Hematopoietic multipotent progenitor cell treated with erythropoietin and hydrocortisone succinate and interleukin-3 and kit ligand, for 8 days (in vitro differentiated cells): ENCODE results near the gene ACVR2B.
A peak's percentile ranks its signal among the peaks of the same experiment; 100 is the strongest.

ENCODE experiments used
- DNase-seq: peaks from one replicate; pipeline ENCODE4 v3.0.0-alpha.2; 2015

ACVR2B gene

GRCh38 chr3:38488949-38489348 is 35.3 kb downstream of the ACVR2B start:
- DNase-seq: no peak

GRCh38 chr3:38489766-38490165 is 36.1 kb downstream of the ACVR2B start:
- no peak for DNase-seq

DNA sequence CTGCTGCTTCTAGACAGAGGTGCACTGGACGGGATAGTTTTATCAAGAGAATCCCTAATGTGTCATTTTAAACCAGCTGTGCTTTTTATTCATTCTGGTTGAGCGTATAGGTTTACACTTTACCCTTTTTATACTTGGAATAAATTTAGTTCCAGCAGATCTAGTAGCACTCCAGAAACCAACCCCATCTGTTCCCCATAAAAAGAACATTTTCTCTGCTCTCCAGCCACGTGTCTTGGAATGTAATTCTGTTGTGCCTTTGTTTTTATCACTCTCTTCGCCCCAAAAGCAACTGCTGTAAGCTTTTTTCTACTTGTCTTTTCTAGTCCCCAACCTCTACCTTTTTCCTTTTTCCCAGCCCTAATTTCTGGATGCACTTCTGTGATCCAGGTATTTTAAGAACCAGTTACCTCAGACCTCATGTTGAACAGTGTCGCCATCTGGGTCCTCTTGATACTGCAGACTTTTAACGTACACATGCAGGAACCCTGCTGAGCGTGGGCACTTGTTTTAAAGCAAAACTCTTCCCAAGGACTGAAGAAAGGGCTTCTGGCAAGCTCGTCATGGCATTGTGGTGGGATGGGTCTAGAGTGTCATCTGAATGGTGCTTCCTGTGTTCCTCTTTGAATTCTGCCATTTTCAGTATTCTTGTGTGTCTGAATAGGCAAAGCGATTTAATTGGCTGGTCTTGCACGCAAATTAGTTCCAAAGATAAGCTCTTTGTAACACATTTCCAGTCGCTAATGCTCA is 36.8 kb downstream of the ACVR2B start:
- no peak for DNase-seq

DNA sequence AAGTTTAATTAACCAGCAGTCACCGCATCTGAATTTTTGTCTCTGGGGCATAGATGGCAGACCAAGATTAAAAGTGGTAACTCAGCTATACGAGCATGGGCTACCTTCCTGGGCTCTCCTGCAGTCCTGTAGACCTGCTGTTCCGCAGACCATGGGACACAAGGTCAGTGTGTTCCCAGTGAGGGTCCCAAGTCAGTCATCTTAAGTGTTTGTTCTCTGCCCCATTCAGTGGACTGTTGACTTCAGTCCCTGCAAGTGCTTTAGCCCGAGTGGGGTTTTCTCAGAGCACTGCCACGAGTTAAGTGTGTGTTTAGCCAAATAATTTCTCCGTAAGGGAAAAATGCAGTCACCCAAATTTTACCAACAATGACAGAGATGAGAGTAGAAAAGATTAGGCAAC is 37.5 kb downstream of the ACVR2B start:
- DNase-seq: no peak

GRCh38 chr3:38493031-38493430 is 39.3 kb downstream of the ACVR2B start:
- DNase-seq: no peak

GRCh38 chr3:38496131-38496910 is 42.6 kb downstream of the ACVR2B start, which contains the start of gene EXOG:
Gene EXOG (plus strand): TSS chr3:38496340. CDS start chr3:38496368, 28 bp downstream.
- peak; percentile 90 for DNase-seq

DNA sequence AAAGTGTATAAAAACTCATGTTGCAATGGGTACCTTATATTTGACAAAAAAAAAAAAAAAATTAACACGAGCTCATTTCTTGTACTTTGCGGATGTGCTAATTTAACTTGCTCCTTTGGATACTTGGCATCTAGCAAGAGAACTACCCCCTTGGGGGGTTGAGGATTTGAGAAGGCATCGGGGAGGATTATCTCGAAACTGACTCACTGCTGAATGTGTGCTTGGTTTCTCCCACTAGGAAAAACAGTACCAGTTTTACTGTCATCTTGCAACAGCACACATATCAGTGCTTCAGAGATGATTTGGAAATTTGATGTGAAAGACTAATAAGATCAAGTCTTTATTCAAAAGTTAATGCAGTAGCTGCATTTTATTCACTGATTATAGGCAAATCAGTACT is 43.3 kb downstream of the ACVR2B start:
- DNase-seq: no peak

DNA sequence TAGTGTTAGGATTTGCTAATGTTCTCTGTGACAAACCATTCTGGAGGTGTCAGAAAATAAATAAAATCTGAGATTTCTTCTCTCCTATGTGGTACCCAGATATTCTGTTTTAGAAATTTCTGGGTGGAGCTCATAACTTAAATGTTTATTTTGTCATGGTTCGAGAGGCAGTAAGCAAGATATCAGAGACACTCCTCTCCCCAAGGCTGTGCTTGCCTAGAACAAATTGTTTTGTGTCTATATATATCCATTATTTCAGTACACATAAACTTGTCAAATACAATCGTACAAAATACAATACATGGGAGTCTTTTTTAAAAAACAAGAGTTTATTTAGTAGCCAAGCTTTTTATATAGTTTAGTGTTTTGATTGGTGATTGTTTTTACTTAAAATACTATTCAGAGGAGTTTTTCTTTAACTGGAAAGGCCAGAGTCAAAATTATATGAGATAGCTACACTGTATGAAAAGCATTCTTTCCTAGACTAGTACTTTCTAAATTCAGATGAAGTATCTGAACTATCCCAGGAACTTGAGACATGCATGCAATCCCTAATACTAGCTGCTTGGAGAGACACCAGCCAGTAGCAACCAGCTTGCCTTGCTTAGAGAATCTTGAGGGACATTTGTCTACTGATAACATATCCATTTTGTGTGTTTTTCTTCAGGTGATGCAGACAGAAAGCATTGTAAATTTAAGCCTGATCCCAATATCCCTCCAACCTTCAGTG is 47.2 kb downstream of the ACVR2B start:
- no peak for DNase-seq

GRCh38 chr3:38507120-38507519 is 53.4 kb downstream of the ACVR2B start:
- no peak for DNase-seq

- no peak for DNase-seq
Measured at GRCh38 chr3:38509732-38510131, 56.0 kb downstream of the ACVR2B start.

- no peak for DNase-seq
Measured at GRCh38 chr3:38510631-38511030, 56.9 kb downstream of the ACVR2B start.

DNA sequence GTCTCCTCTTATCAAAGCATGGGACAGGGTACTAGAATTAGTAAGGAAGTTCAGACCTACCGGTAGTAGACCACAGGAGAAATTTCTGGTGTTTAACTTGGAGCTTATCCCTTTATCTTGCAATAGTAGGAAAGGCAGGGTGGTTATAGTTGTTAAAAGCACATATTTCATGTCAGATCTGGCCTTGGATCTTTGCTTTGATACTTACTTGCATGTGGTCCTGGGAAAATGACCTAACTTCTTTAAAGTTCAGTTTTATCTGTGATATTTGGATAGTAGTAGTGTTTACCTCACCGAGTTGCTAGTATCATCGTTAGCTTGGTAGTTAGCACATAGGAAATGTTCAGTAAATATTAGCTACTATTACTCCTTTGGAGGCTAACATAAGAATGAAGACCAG is 57.9 kb downstream of the ACVR2B start:
- DNase-seq: no peak

- DNase-seq: no peak
Measured at GRCh38 chr3:38515367-38515766, 61.7 kb downstream of the ACVR2B start.

GRCh38 chr3:38516669-38517068 is 63.0 kb downstream of the ACVR2B start:
- no peak for DNase-seq

- DNase-seq: no peak
Measured at GRCh38 chr3:38519000-38519399, 65.3 kb downstream of the ACVR2B start.

GRCh38 chr3:38519651-38520050 is 66.0 kb downstream of the ACVR2B start:
- DNase-seq: peak; percentile 40

GRCh38 chr3:38521391-38521987 is 67.8 kb downstream of the ACVR2B start:
- peak; percentile 77 for DNase-seq

- DNase-seq: no peak
Measured at GRCh38 chr3:38522002-38522401, 68.3 kb downstream of the ACVR2B start.

- no peak for DNase-seq
Measured at GRCh38 chr3:38524141-38524739, 70.5 kb downstream of the ACVR2B start.

DNA sequence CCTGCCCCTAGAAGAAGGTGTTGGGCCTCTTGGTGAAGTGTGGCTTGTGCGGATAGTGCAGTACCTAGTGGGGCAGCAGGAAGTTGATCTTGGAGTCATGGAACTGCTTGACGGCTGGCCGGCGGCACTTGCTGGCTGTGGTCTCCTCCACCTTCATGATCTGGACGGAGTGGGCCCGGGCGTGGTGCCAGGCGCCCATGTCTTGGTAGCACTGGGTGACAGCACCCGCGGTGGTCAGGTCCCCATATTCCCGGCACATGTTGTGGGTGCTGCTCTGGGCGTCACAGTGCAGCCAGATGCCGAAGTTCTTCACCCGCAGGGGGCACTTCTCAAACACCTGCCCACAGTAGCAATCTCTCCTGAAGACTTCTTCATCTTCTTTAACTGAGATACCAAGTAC is 73.1 kb downstream of the ACVR2B start:
- DNase-seq: no peak

DNA sequence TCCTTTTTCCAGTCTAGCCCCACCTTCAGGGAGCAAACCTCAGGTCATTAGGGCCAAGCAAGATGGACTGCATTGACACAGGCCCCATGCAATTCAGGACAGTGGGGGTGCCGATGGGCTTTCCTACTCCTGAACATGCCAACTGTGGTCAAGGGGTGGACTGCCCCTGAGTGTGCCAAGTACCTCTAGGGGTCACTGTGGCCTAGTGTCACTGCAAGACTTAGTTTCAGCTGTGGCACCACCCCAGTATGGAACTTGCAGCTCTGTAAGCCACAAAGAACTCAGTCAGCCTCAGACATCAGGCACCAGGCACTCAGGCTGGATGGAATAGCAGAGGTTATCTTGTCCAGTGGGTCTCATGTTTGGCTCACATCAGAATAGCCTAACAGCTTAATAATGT is 74.8 kb downstream of the ACVR2B start:
- peak; percentile 42 for DNase-seq

DNA sequence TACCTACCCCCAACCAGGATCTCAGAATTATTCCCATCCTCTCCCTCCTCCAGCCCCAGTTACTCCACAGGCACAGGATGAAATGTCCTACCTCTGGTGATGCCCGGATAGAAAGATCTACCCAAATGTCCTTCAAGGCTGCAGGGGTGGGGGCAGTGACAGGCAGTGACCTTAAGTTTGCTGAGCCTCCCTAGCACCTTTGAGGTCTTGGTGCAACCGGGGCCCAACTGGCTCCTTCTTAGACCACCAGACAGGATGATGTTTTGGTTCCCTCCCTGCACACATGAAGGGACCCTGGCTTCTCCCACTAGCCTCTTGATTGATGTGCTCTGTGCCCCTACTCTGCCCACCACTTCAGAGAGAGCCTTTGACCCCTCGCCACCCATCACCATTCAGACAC is 78.8 kb downstream of the ACVR2B start:
- no peak for DNase-seq
